Stimulated activated CD4-positive, alpha-beta T cell treated with anti-CD3 and anti-CD28 coated beads, TNF-alpha, amount 100 ng/mL, for 48 hours (primary cell): ENCODE results near the gene DPY30.
"Not testable (repeated sequence)": the region's sequence is repeated elsewhere in the genome, so short reads cannot be mapped to it uniquely, and the experiment has no call there.

ENCODE experiments used
- DNase-seq, 3 donors: peaks; one replicate each; pipeline ENCODE4 v3.0.0-alpha.2; 2020; ENCODE audit warnings: low read depth in 3 of 3

The DPY30 gene

DNA sequence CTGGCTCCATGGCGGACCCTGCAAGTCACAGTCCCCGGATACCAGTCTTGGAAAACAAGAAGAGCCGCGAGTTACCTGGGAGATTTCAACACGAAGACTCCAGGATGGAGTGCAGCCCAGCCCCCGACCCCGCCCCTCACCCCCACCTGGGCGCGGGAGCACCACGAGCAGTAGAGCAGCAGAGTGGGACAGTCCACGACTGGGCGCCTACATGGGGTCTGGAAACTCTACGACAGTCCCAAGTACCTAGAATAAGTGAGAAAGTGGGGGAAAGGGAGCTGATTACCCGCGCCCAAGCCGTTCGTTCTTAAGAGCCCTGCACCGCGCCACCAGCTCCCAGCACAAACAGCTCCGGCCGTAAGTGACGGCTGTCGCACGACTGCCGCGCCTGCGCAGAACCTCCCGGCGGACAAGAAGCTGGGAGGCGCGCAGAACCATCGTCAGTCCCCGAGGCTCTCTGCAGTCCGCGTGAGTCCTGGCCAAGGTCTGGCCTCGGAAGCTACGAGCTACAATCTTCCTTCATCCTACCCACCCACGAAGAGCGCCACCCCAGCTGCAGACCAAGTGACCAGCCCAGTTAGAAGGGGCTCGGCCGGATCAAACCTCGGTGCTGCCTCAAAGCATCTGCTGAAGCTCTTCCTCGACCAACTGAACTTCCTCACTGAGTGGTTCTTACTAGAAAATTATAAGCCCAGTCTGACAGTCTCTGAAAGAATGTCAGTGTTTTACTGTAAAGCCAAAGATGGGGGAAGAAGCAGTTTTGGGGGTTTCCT is at the start of gene DPY30:
Gene DPY30 (minus strand): TSS at position 359 of the 773 bp plus-strand sequence. CDS start 349 bp downstream, at position 10.
- peak; percentile 77 to 87 (median 86) for DNase-seq

DNA sequence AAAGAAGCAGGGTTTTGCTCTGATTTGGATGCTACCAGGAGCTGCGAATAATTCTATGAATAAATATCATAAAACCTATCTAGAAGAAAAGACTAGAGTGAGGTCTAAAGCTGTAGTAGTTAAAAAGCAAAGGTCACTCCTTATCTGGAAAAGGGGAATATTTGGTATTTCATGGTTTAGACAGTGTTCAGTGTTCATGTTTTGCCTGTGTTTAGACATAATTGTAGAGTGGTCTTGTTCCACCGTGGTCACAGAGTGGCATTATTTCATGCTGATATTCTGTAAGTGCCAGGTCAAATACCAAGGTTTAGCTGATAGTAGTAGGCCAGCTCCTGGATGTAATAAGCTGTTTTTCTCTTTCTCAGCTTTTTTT is 34.5 kb upstream of the DPY30 start:
- no peak for DNase-seq

DNA sequence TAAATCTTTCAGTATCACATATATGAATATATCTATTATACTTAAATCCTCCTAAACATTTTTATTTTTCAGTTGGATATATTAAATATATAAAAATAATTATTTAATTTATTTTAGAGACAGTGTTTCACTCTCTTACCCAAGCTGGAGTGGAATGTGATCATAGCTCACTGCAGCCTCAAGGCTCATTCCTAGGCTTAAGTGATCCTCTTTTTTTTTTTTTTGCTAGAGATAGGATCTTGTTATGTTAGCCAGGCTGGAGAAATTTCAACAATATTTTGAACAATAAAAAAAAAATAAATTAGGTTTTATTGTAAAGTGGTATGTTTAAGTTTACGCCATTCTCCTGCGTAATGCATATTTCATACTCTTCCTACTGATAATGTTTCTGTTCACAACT is 27.9 kb upstream of the DPY30 start:
- no peak for DNase-seq

DNA sequence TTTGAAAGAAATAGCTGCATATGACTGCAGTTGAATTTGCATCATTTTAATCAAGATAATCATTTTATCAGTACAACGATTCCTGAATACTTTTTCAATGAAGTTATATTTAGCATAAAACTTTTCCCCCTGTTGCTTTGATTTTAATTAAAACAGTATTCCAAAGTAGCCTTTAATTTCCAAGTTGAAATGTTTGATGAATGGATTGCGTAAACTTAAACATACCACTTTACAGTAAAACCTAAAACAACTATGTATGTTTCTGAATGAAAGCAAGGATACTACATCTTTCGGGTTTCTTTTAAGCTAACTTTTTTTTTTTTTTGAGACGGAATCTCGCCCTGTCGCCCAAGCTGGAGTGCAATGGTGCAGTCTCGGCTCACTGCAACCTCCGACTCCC is 25.1 kb upstream of the DPY30 start:
- DNase-seq, result no peak

DNA sequence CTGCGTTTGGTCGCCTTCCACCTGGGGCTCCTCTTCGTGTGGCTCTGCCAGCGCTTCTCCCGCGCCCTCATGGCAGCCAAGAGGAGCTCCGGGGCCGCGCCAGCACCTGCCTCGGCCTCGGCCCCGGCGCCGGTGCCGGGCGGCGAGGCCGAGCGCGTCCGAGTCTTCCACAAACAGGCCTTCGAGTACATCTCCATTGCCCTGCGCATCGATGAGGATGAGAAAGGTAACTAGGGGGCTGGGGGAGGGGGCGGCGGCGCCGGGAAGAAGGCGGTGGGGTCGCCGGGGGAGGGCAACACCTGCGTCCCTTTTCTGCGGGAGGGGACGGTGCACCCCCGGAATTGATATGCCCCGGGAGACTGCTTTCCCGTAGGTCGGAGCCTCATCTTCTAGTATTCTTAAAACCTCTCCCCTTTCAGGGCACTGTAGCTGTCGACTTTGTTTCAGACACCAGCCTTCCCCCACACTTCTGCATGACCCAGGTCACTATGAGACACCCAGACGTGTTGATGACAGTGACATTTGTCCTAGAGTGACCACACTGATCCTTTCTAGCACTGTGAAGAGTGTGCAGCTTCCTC is 24.5 kb upstream of the DPY30 start:
- peak in 1 of 3 donors; percentile 12 for DNase-seq

DNA sequence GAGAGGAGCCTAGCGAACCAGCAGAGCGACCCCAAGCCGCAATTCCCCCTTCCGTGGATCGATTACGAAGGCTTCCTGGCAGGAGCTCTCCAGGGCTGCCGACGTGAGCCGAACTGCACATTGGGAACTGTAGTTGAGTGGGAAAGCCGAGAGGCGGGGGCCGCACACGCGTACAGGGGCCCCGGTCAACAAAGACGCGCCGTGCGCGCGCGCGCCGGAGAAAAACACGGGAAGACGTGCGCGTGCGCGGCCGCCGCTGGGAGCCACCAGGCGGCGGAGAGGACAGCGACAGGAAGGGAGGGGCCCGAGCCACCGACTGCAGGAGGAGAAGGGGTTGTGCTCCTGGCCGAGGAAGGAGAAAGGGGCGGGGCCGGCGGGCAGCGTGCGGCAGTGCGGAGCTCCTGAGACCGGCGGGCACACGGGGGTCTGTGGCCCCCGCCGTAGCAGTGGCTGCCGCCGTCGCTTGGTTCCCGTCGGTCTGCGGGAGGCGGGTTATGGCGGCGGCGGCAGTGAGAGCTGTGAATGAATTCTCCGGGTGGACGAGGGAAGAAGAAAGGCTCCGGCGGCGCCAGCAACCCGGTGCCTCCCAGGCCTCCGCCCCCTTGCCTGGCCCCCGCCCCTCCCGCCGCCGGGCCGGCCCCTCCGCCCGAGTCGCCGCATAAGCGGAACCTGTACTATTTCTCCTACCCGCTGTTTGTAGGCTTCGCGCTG is 23.9 kb upstream of the DPY30 start, which contains the start of gene SPAST:
Gene SPAST (plus strand): TSS at position 247 of the 711 bp plus-strand sequence. CDS start 276 bp downstream, at position 523.
- DNase-seq, result peak; percentile 94 to 98 (median 96)

DNA sequence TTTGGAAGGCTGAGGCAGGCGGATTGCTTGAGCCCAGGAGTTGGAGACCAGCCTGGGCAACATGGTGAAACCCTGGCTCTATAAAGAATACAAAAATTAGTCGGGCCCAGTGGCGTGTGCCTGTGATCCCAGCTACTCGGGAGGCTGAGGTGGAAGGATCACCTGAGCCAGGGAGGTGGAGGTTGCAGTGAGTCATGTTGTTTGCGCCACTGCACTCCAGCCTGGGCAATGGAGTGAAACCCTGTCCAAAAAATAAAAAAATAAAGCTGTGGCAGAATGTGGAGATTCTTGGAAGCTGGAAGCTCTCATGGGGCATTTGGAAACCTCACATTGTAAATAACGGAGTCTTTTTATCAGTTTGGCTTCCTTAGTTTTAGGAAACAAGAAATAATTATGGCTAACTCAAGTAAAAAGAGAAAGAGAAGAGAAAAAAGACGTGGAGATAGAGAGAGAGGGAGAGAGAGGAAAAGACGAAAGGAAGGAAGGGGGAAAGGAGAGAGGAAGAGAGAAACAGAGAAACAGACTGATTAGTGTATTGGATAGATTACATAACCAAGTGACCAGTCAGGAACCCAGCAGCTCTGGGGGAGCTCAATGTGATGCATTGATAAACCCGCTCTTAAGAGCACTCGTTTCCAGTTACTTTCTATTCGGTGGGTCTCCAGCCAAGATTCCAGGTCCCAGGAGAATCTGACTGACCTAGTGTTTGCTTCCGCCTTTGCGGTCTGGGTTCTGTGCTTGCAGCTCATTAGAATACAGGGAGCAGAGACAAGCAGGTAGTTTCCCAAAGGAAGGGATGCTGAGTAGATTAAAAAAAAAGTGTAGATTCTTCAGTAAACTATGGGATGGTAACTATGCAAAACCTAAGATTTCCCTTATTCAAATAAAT is 22.6 kb upstream of the DPY30 start:
- DNase-seq, result no peak

DNA sequence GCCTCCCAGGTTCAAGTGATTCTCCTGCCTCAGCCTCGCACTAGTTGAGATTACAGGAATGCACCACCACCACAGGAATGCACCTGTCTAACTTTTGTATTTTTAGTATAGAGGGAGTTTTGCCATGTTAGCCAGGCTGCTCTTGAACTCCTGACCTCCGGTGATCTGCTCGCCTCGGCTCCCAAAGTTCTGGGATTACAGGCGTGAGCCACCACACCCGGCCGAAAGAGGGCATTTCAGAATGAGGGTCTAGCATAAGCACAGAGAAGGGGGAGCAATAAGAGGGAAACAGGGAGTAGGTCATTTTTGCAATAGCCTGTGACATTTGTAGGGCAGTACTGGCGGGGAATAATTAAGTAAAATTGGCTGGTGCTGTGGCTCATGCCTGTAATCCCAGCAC is 21.8 kb upstream of the DPY30 start:
- DNase-seq, result no peak

DNA sequence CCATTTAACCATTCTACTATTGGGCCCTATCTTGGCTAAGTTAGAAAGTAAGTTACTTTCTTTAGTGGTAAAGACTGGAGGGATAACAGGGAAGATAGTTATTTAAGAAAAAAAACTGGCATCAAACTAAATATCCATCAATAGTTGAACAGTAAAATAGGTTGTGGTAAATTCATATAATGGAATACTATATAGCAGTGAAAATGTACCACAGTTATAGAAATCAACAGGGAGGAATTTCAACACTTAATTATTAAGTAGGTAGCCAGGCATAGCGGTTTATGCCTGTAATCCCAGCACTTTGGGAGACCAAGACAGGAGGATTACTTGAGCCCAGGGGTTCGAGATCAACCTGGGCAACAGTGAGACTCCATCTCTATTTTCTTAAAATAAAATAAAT is 20.7 kb upstream of the DPY30 start:
- DNase-seq, result no peak

DNA sequence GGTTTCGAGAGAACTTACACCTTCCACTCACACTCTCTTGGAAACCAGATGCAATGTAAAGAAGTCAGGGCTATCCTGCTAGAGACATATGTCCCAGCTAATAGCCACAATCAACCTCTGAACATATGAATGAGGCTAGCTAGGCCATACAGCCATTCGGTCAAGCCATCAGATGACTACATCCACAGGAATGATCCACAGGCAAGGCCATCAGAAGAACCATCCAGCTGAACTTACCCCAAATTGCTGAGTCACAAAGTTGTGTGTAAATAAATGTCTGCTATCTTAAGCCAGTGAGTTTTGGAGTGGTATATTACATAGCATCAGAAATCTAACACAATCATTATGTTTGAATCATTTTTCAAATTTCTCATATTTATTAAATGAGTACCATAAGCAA is 18.5 kb upstream of the DPY30 start:
- DNase-seq, result no peak

DNA sequence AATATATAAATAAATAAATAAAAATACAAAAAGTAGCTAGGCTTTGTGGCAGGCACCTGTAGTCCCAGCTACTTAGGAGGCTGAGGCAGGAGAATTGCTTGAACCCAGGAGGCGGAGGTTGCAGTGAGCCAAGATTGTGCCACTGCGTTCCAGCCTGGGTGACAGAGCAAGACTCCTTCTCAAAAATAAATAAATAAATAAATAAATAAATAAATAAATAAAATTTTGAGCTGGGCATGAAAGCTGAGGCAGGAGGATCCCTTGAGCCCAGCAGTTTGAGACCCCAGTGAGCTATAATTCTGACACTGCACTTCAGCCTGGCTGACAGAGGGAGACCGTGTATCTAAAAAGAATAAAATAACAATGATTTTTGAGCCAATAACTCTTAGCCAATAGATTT is 15.0 kb upstream of the DPY30 start:
- DNase-seq, result not testable (repeated sequence)

DNA sequence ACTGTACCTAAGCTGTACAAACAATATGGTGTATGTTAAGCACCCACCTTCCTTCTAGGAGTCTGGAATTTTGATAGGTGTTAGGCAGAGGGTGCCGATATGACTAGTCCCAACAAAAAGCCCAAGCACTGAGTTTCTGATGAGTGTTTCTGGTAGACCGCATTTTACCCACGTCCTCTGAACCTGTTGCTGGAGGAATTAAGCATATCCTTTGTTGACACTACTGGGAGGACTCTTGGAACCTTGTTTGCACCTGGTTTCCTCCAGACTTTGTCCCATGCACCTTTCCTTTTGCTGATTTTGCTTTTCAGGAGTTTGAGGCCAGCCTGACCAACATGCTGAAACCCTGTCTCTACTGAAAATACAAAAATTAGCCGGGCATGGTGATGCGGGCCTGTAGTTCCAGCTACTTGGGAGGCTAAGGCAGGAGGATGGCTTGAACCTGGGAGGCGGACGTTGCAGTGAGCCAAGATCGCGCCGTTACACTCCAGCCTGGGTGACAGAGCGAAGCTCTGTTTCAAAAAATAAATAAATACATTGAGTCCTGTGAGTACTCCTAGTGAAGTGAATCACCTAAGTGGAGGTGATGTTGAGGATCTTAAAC is 12.3 kb upstream of the DPY30 start:
- DNase-seq, result no peak

DNA sequence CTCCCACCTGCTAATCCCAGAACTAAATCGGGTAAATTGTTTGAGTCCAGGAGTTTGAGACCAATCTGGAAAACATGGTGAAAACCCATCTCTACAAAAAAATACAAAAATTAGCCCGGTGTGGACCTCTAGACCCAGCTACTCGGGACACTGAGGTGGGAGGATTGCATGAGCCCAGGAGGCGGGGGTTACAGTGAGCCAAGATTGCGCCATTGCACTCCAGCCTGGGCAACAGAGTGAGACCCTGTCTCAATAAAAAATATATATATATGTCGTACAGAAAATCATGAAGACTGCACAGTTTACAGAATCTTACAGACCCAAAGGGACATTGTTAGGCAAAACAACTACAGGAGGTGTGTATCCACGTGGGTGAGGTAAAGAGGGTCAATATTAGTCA is 4.0 kb upstream of the DPY30 start:
- DNase-seq, result no peak

DNA sequence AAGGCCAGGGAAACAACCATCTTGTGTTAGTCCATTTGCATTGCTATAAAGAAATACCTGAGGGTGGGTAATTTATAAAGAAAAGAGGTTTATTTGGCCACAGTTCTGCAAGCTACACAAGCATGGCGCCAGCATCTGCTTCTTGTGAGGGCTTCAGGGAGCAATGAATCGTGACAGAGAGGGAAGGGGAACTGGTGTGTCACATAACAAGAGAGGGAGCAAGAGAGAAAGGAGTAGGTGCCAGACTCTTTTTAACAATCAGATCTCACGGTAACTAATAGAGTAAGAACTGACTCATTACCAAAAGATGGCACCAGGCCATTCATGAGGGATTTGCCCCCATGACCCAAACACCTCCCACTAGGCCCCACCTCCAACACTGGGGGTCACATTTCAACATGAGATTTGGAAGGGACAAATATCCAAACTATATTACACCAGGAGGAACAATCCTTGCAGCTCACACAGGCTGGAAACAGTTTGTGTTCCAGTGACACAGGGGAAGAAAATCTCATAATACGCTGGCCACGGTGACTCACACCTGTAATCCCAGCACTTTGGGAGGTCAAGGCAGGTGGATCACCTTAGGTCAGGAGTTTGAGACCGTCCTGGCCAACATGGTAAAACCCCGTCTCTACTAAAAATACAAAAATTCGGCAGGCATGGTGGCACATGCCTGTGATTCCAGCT is 5.3 kb downstream of the DPY30 start:
- DNase-seq, result not testable (repeated sequence)

DNA sequence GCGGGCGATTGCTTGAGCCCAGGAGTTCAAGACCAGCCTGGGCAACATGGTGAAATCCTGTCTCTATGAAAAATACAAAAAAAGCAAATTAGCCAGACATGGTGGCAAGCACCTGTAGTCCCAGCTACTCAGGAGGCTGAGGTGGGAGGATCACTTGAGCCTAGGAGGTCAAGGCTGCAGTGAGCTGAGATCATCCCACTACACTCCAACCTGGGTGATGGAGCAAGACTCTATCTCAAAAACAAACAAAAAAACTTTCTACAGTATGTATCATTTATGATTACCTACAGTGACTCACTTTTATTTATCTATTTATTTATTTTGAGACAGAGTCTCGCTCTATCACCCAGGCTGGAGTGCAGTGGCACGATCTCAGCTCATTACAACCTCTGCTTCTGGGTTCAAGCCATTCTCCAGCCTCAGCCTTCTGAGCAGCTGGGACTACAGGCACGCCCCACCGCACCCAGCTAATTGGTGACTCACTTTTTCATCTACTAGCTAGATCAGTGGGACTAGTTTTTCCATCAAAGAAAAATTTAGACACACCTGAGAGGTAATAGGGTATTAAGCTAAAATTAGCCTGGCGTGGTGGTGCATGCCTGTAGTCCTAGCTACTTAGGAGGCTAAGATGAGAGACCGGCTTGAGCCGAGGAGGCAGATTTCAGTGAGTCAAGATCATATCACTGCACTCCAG is 20.7 kb downstream of the DPY30 start:
- DNase-seq, result not testable (repeated sequence)

DNA sequence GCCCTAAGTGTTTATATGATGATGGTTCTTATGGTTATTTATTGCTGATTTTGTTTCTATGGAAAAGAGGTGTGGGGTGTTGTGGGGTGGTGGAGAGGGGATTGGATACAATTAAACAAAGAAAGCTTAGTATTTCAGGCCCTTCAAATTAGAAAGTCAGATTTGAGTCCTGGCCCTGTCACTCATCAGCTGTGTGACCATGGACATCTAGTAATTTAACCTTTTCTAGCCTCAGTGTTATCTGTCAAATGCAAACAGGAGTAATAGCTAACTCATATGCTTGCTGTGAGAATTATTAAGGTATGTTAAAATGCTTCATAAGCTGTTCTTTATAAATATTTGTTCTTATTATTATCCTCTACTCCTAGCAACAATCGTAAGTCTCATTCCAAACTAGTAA is 26.7 kb downstream of the DPY30 start:
- no peak for DNase-seq

DNA sequence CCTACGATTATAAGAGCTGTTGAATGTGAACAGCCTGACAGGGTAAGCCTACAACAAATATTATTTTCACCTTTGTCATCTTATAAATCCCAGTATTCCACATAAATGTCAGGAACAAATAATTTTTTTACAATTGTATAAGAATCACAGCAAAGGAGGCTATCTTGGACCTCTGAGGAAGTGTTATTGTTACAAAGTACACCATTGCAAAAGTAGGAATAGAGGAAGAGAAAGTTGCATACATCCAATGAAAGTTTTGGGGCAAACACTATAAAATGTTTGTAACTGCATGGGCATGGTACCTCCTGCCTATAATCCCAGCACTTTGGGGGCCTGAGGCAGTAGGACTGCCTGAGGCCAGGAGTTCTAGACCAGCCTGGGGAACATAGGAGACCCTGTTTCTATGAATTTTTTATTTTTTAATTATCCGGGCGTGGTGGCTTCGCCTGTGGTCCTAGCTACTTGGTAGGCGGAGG is 28.1 kb downstream of the DPY30 start:
- no peak for DNase-seq

DNA sequence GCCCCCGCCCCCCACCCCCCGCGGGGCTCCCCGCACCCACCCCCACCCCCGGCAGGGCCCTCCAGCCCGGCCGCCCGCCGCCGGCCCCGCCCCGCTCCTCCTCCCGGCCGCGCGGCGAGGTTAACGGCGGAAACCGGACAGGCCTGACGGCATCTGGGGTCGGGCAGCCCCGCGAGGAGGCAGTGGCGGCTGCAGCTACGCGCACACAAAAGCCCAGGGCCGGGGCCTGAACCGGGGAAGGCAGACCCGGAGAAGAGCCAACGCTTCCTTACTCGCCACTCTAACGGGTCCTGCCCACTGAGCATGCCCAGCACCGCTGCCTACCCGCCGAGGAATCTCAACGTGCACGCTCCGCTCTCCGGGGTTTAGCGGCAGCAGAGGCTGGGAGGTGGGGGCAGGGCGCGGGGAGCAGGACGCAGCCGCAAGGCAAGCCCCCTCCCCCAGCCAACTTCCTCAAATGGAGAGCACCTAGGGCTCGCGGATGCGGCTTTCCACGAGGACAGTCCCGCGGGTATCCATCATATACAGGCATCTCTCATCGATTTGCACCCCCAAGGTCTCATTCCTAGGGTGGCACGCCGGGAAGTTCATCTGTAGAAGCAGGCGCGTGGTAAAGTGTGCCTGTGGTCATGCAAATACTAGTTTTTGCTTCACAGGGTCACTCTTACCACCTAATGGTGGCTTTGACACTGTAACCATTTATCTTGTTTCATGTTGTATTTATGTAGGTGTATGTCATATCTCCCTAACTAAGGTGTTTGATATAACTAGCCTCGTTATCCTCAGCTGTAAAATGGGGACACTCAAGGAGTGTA is 28.7 kb downstream of the DPY30 start, which contains the start of gene MEMO1:
Gene MEMO1 (minus strand): TSS at position 339 of the 815 bp plus-strand sequence. CDS start 761 bp downstream, outside the sequence.
- DNase-seq, result peak; percentile 84 to 94 (median 91)

DNA sequence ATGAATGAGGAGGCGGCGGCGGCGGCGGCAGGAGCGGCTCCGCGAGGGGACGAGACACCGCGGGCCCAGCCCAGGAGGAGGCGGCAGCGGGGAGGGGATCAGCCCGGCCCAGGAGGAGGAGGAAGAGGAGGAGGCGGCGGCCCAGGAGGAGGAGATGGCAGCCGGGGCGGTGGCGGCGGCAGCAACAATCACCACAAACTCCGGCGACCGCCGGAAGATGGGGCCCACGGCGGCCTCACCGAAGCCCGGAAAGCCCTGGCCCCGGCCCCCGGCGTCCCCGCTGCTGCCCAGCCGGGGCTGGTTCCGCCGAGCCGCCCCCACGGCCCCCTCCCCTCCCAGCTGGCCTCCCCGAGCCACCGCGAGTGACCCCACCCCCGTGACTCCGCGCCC is 29.3 kb downstream of the DPY30 start:
- peak in 1 of 3 donors; percentile 40 for DNase-seq
